Medulla oblongata (tissue), 1 donor: ENCODE measurements around the gene RAD51AP2.
"Not testable (repeated sequence)": the region's sequence is repeated elsewhere in the genome, so short reads cannot be mapped to it uniquely, and the experiment has no call there.

ENCODE experiments used
- DNase-seq: peaks from one replicate; pipeline ENCODE4 v3.0.0-alpha.2; 2015; ENCODE audit errors: extremely low spot score

The RAD51AP2 gene

GRCh38 chr2:17518212-17519154 is at the start of gene RAD51AP2:
Gene RAD51AP2 (minus strand): TSS chr2:17518440. CDS start chr2:17518415, 25 bp downstream.
- peak; percentile 22 for DNase-seq

GRCh38 chr2:17565726-17566125 is 47.5 kb upstream of the RAD51AP2 start:
- not testable (repeated sequence) for DNase-seq

DNA sequence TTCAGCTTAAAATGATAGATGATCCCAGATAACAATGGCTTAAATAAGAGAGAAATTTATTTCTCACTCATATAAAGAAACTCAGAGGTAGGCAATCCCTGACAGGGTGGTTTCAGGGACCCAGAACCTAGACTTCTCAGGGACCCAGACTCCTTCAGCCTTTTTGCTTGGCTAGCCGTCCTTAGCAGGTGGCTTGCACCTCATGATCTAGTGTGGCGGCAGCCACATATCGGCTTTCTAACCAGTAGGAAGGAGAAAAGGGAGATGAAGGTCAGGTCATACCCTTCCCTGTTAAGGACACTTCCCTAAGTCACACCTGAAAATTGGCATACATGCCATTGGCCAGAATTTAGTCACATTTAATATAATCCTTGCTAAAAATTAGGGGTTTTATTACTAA is 40.6 kb upstream of the RAD51AP2 start:
- DNase-seq = no peak

DNA sequence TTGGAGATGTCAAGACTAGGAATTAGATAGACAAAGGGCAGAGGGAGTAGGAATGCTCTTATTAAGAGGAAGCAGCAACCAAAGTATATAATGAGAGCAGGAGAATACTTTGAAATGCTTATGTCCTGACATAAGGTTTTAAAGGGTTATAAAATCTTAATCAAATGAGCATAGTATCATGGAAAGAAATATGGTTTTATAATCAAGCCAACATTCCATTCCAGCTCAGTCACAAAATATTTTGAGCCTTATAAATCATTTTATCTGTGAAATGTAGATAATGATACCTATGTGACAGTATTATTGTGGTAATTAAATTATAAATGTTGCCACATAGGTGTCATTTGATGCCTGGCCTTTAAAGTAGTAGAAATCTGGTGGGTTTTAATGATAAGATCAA is 39.8 kb upstream of the RAD51AP2 start:
- DNase-seq = no peak

- no peak for DNase-seq
Observed at GRCh38 chr2:17557596-17557995, 39.4 kb upstream of the RAD51AP2 start.

- no peak for DNase-seq
Observed at GRCh38 chr2:17555150-17555549, 36.9 kb upstream of the RAD51AP2 start.

DNA sequence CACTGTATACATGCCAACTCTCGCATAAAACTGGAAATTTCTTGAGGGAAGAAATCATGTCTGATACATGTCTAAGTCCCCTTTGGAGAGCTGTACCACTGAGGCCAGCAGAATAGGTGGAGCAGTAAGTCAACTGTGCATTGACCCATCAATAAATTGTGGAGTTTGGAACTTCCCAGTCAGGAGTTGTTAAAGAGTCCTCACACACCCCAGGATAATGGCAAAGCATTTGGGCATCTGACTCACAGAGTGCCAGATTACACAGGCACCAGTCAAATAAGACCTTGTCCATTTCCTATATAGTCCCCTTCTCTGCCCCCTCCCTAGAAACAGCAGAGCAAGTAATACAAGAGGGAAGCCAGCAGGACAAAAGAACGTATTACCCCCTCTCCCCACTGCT is 32.7 kb upstream of the RAD51AP2 start:
- no peak for DNase-seq

DNA sequence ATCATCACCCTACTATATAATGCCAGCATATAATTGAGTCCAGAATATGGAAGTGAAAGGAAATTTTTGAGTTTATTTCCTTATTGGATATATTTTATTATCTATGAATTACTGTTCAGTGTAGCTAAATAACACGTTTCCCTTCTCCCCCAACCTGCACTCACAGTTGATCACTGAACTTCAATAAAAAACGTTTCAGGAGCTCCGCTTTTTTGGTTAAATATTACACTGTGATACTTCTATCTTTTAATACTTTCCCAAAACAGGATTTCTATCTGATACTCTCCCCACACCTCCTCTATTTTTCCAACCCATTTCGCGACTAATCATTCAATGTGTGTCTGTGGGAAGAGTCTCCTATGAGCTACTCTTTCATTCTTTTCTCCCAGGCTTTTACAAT is 29.5 kb upstream of the RAD51AP2 start:
- DNase-seq = no peak

GRCh38 chr2:17547237-17547636 is 29.0 kb upstream of the RAD51AP2 start:
- DNase-seq = no peak

DNA sequence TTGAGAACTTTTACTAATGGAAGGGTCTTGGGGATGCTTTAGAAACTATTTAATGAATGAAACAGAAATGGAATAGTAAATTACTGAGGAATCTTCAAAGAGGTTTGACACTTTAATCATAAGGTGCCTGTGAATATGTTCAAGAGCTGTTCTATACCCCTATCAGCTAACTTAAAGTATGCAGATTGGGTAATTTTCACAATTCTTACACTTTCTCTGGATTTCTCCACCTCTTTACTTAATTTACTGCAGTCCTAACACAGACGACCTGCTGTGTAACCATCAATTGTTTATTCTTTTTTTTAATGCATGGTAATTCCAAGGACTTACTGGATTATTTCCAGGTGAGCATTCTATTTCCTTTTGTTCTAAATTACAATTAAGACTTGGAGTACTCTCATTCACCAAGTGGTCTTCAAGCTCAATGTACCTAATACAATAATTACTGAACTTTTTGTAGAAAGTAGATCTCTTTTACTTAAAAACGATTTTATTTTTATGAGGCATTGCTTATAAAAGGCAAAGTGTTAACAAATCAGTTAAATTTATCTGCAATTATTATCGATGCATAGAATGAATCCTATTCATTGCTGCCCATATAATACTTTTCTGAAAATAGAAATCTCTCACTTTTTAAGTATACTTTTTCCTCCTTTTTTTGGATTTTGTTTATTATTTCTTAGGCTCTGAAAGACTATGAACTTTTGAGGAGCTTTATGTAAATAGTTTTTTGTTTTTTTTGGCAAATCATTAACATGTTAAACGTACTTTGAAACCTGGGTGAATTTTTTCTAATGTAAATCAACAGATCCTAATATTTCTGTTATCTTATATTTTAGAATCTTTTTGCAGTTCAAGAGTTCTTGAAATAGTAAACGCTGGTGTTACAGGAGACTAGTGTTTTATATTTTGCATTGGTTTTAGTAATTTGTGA is 27.7 kb upstream of the RAD51AP2 start:
- no peak for DNase-seq

- no peak for DNase-seq
Observed at GRCh38 chr2:17544256-17544655, 26.0 kb upstream of the RAD51AP2 start.

- DNase-seq = no peak
Observed at GRCh38 chr2:17543848-17544247, 25.6 kb upstream of the RAD51AP2 start.

GRCh38 chr2:17543131-17543660 is 25.0 kb upstream of the RAD51AP2 start:
- DNase-seq = no peak

- no peak for DNase-seq
Observed at GRCh38 chr2:17542471-17542870, 24.2 kb upstream of the RAD51AP2 start.

DNA sequence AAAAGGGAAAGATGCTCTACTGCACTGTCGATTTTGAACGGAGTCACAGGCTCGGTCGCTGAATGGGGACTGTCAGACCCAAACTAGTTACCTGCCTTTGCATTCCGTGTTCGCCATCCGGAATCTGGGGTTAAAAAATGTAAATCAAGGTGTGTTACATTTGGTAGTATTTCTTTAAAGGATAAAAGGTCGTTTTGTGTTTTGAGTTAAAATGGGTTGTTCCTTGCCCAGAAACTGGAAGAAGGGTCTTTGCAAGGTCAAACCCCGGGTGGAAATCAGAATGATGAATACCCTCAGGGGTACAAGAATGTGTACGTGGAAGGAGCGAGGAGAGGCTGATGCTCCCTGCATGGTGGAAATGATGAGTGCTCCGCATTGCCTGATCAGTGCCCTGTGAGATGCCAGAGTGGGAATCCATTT is 23.3 kb upstream of the RAD51AP2 start:
- DNase-seq = no peak

DNA sequence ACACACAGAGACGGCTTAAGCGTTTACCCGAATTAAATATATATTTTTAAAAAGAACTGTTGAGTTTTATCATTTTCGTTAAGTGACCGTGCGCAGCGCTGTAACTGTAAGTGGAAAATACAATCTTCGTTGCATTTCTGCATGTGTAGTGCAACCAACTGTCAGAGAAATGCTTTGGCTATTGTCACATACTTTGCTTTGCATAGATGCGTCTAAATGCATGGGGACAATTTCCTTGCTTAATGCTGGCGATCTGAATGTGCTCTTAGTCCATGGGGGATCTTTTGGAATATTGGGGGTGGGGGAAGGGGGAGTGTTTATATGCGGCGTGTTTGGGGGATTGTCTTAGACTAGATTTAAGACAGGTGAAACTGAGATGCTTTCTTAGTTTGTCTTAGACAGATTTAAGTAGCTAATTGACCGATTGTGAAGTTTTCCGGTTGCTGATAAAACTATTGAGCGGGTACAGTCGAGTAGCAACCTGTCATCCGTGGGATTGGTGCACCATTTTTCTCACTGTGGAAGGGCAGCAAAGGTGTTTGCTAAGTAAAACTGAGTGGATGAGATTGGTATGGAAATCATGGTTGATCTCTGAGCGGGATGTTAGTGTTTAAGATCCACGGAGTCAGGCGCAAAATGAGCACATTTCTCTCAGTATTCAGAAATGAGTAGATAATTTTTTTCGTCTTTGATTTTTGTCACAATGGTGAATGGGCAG is 22.7 kb upstream of the RAD51AP2 start:
- no peak for DNase-seq

- DNase-seq = peak; percentile 35
Observed at GRCh38 chr2:17540093-17540812, 22.0 kb upstream of the RAD51AP2 start, which contains the start of gene VSNL1. Gene VSNL1 (plus strand): TSS chr2:17540696. CDS start chr2:17592075, 51,379 bp downstream.

GRCh38 chr2:17539611-17540092 is 21.4 kb upstream of the RAD51AP2 start:
- DNase-seq = no peak

GRCh38 chr2:17538844-17539554 is 20.8 kb upstream of the RAD51AP2 start:
- DNase-seq = no peak
